ENCODE measurements around the gene SMG1.

SMG1 gene

GRCh38 chr16:18832613-18833012, 93.6 kb downstream of the SMG1 start:
- no peaks in the 10 kb centered on the region for H3K4me1 ChIP-seq (ENCODE audit: control insufficient read depth in 2 of 2, insufficient read depth in 2 of 2, low read length in 2 of 2)
- H3K36me3 ChIP-seq (ENCODE audit: control insufficient read depth in 2 of 2, insufficient read depth in 2 of 2, low read length in 2 of 2) = peaks cover 84 to 90% of the 10 kb centered on the region in 2 donors
- no peak overlapping the region for H3K27ac ChIP-seq (ENCODE audit: low read depth in 2 of 2, low read length in 2 of 2)
- H3K27me3 ChIP-seq (ENCODE audit: control insufficient read depth in 2 of 2, insufficient read depth in 2 of 2, low read length in 2 of 2) = no peaks in the 10 kb centered on the region
- H3K9me3 ChIP-seq (ENCODE audit: control insufficient read depth in 2 of 2, low read length in 2 of 2) = no peaks in the 10 kb centered on the region
- H3K9ac ChIP-seq (ENCODE audit: low read depth in 1 of 2, low read length in 2 of 2) = no peak overlapping the region
- no peak overlapping the region for H3K4me3 ChIP-seq (ENCODE audit: low read length in 2 of 2)

DNA sequence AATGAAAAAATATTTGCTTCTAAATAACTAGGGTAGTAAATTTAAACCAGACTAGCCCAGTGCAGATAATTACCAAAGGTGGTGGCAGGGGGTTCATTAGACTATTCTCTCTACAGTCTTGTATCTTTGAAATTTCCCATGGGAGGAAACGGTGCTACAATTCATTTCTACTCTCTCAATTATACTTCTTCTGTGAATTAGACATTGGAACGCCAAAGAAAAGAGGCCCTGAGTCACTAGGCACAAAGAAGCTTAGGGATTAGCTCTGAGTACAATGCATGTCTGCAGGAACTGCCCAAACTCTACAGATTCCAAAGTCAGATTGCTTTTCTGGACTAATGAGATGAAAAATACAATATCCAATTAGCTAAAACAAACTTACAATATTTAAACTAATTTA, 94.2 kb downstream of the SMG1 start:
- Histone ChIP-seq H3K4me1 (ENCODE audit: control insufficient read depth in 2 of 2, insufficient read depth in 2 of 2, low read length in 2 of 2) (no peaks in the 10 kb centered on the region), H3K27ac (ENCODE audit: low read depth in 2 of 2, low read length in 2 of 2) (no peak overlapping the region), H3K9me3 (ENCODE audit: control insufficient read depth in 2 of 2, low read length in 2 of 2) (no peaks in the 10 kb centered on the region), H3K27me3 (ENCODE audit: control insufficient read depth in 2 of 2, insufficient read depth in 2 of 2, low read length in 2 of 2) (no peaks in the 10 kb centered on the region), H3K36me3 (ENCODE audit: control insufficient read depth in 2 of 2, insufficient read depth in 2 of 2, low read length in 2 of 2) (peaks cover 78 to 84% of the 10 kb centered on the region in 2 donors), H3K4me3 (ENCODE audit: low read length in 2 of 2) (no peak overlapping the region), H3K9ac (ENCODE audit: low read depth in 1 of 2, low read length in 2 of 2) (no peak overlapping the region)

GRCh38 chr16:18829251-18829650, 97.0 kb downstream of the SMG1 start:
- no peak overlapping the region for H3K27ac ChIP-seq (ENCODE audit: low read depth in 2 of 2, low read length in 2 of 2)
- H3K36me3 ChIP-seq (ENCODE audit: control insufficient read depth in 2 of 2, insufficient read depth in 2 of 2, low read length in 2 of 2) = peaks cover 52 to 61% of the 10 kb centered on the region in 2 donors
- no peaks in the 10 kb centered on the region for H3K4me1 ChIP-seq (ENCODE audit: control insufficient read depth in 2 of 2, insufficient read depth in 2 of 2, low read length in 2 of 2)
- H3K9ac ChIP-seq (ENCODE audit: low read depth in 1 of 2, low read length in 2 of 2) = no peak overlapping the region
- H3K27me3 ChIP-seq (ENCODE audit: control insufficient read depth in 2 of 2, insufficient read depth in 2 of 2, low read length in 2 of 2) = no peaks in the 10 kb centered on the region
- H3K9me3 ChIP-seq (ENCODE audit: control insufficient read depth in 2 of 2, low read length in 2 of 2) = no peaks in the 10 kb centered on the region
- no peak overlapping the region for H3K4me3 ChIP-seq (ENCODE audit: low read length in 2 of 2)

DNA sequence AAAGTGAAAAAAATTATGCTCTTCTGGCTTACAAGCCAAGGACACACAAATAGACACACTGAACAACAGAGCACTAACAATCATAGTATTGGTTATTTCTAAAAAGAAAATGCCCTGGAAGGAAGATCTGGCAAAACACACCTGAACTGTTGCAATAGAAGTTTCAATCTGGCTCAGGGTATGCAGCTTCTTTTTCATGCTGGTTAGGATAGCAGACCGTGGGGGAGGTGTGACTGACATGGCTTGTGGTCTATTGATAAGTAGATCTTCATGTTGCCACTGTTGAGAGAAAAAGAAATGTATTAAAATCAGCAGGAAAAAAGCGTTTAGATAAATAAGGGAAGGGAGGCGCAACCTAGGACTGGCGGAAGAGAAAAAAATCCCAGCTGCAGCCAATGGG, 98.3 kb downstream of the SMG1 start:
- no peaks in the 10 kb centered on the region for H3K4me1 ChIP-seq (ENCODE audit: control insufficient read depth in 2 of 2, insufficient read depth in 2 of 2, low read length in 2 of 2)
- peaks cover 41 to 51% of the 10 kb centered on the region in 2 donors for H3K36me3 ChIP-seq (ENCODE audit: control insufficient read depth in 2 of 2, insufficient read depth in 2 of 2, low read length in 2 of 2)
- no peak overlapping the region for H3K27ac ChIP-seq (ENCODE audit: low read depth in 2 of 2, low read length in 2 of 2)

DNA sequence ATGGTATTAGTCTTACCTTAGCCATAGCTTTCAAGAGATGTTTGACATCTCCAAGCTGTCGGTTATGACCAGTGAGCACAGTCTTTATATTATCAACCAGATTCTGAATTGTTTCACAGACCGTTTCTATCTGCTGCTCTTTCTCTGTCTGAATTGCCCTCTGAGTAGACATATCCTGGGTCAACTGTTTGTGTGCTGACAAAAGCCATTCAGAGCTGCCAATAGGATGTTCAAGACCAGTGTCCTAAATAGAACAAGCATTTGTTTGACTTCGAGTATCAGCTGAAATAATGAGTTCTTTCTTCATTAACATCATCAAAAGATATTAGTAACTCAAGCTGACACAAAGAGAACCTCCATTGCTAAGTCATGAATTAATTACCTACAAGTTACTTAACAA, 109.9 kb downstream of the SMG1 start:
- Histone ChIP-seq H3K27me3 (ENCODE audit: control insufficient read depth in 2 of 2, insufficient read depth in 2 of 2, low read length in 2 of 2) (no peaks in the 10 kb centered on the region), H3K36me3 (ENCODE audit: control insufficient read depth in 2 of 2, insufficient read depth in 2 of 2, low read length in 2 of 2) (peaks cover 49 to 57% of the 10 kb centered on the region in 2 donors), H3K4me1 (ENCODE audit: control insufficient read depth in 2 of 2, insufficient read depth in 2 of 2, low read length in 2 of 2) (no peaks in the 10 kb centered on the region), H3K27ac (ENCODE audit: low read depth in 2 of 2, low read length in 2 of 2) (no peak overlapping the region), H3K9me3 (ENCODE audit: control insufficient read depth in 2 of 2, low read length in 2 of 2) (no peaks in the 10 kb centered on the region), H3K4me3 (ENCODE audit: low read length in 2 of 2) (no peak overlapping the region), H3K9ac (ENCODE audit: low read depth in 1 of 2, low read length in 2 of 2) (no peak overlapping the region)

More for the DNA sequence above, 98.3 kb downstream of the SMG1 start:
- no peak overlapping the region for H3K9ac ChIP-seq (ENCODE audit: low read depth in 1 of 2, low read length in 2 of 2)
- H3K4me3 ChIP-seq (ENCODE audit: low read length in 2 of 2) = no peak overlapping the region
- no peaks in the 10 kb centered on the region for H3K9me3 ChIP-seq (ENCODE audit: control insufficient read depth in 2 of 2, low read length in 2 of 2)
- no peaks in the 10 kb centered on the region for H3K27me3 ChIP-seq (ENCODE audit: control insufficient read depth in 2 of 2, insufficient read depth in 2 of 2, low read length in 2 of 2)

DNA sequence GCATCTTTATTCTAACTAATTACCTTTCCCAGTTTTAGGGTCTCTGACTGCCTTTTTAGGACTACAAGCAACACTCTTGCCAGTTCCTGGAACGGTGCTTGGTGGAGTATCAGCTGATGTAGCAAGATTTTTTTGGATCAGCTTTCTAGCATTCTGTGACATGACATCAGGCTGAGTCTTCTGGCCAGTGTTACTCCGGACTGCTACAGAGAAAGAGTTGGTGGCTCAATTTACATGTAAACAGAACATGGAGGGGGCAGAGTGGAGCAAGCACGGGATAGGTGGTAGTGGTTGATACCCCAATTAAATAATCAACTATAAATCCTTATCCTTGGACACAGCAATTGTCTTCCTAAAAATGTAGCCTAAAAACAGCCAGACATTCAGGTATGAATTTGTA, 114.3 kb downstream of the SMG1 start:
- Histone ChIP-seq H3K9me3 (ENCODE audit: control insufficient read depth in 2 of 2, low read length in 2 of 2) (no peaks in the 10 kb centered on the region), H3K27me3 (ENCODE audit: control insufficient read depth in 2 of 2, insufficient read depth in 2 of 2, low read length in 2 of 2) (no peaks in the 10 kb centered on the region), H3K4me3 (ENCODE audit: low read length in 2 of 2) (no peak overlapping the region), H3K9ac (ENCODE audit: low read depth in 1 of 2, low read length in 2 of 2) (no peak overlapping the region), H3K27ac (ENCODE audit: low read depth in 2 of 2, low read length in 2 of 2) (no peak overlapping the region), H3K36me3 (ENCODE audit: control insufficient read depth in 2 of 2, insufficient read depth in 2 of 2, low read length in 2 of 2) (peaks cover 58 to 64% of the 10 kb centered on the region in 2 donors), H3K4me1 (ENCODE audit: control insufficient read depth in 2 of 2, insufficient read depth in 2 of 2, low read length in 2 of 2) (no peaks in the 10 kb centered on the region)

DNA sequence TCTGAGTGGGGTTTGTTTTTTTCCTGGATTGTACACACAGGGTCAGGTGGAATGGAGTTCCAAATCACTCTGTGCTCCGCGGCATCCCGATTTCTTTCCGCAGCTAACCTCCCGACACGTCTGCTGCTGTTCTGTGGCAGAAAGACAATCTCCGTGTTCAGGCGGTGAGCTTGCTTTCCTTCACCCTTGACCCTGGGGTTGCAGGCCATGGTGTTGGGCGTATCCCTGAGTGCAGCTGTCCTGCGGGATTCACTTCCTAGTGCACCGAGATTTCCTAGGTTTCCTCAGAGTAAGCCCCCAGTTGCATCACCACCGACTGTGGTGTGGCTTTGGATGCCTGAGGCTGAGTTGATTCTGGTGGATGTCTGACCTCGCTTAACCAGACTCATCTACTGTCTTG, 117.0 kb downstream of the SMG1 start:
- Histone ChIP-seq H3K27me3 (ENCODE audit: control insufficient read depth in 2 of 2, insufficient read depth in 2 of 2, low read length in 2 of 2) (no peaks in the 10 kb centered on the region), H3K36me3 (ENCODE audit: control insufficient read depth in 2 of 2, insufficient read depth in 2 of 2, low read length in 2 of 2) (peaks cover 44 to 53% of the 10 kb centered on the region in 2 donors), H3K9ac (ENCODE audit: low read depth in 1 of 2, low read length in 2 of 2) (no peak overlapping the region), H3K4me3 (ENCODE audit: low read length in 2 of 2) (no peak overlapping the region), H3K4me1 (ENCODE audit: control insufficient read depth in 2 of 2, insufficient read depth in 2 of 2, low read length in 2 of 2) (no peaks in the 10 kb centered on the region), H3K27ac (ENCODE audit: low read depth in 2 of 2, low read length in 2 of 2) (no peak overlapping the region), H3K9me3 (ENCODE audit: control insufficient read depth in 2 of 2, low read length in 2 of 2) (no peaks in the 10 kb centered on the region)

- no peaks in the 10 kb centered on the region for H3K9me3 ChIP-seq (ENCODE audit: control insufficient read depth in 2 of 2, low read length in 2 of 2)
- peaks cover 23 to 34% of the 10 kb centered on the region in 2 donors for H3K36me3 ChIP-seq (ENCODE audit: control insufficient read depth in 2 of 2, insufficient read depth in 2 of 2, low read length in 2 of 2)
- H3K27ac ChIP-seq (ENCODE audit: low read depth in 2 of 2, low read length in 2 of 2) = no peak overlapping the region
- no peaks in the 10 kb centered on the region for H3K27me3 ChIP-seq (ENCODE audit: control insufficient read depth in 2 of 2, insufficient read depth in 2 of 2, low read length in 2 of 2)
- no peak overlapping the region for H3K9ac ChIP-seq (ENCODE audit: low read depth in 1 of 2, low read length in 2 of 2)
- H3K4me1 ChIP-seq (ENCODE audit: control insufficient read depth in 2 of 2, insufficient read depth in 2 of 2, low read length in 2 of 2) = peaks cover 3 to 8% of the 10 kb centered on the region in 2 donors
- no peak overlapping the region for H3K4me3 ChIP-seq (ENCODE audit: low read length in 2 of 2)
These were observed 120.9 kb downstream of the SMG1 start for GRCh38 chr16:18805257-18805773.

GRCh38 chr16:18804540-18804939, 121.7 kb downstream of the SMG1 start:
- H3K9me3 ChIP-seq (ENCODE audit: control insufficient read depth in 2 of 2, low read length in 2 of 2) = no peaks in the 10 kb centered on the region
- H3K36me3 ChIP-seq (ENCODE audit: control insufficient read depth in 2 of 2, insufficient read depth in 2 of 2, low read length in 2 of 2) = peaks cover 15 to 27% of the 10 kb centered on the region in 2 donors
- H3K9ac ChIP-seq (ENCODE audit: low read depth in 1 of 2, low read length in 2 of 2) = no peak overlapping the region
- H3K27ac ChIP-seq (ENCODE audit: low read depth in 2 of 2, low read length in 2 of 2) = no peak overlapping the region
- no peak overlapping the region for H3K4me3 ChIP-seq (ENCODE audit: low read length in 2 of 2)
- no peaks in the 10 kb centered on the region for H3K27me3 ChIP-seq (ENCODE audit: control insufficient read depth in 2 of 2, insufficient read depth in 2 of 2, low read length in 2 of 2)
- H3K4me1 ChIP-seq (ENCODE audit: control insufficient read depth in 2 of 2, insufficient read depth in 2 of 2, low read length in 2 of 2) = peaks cover 10 to 14% of the 10 kb centered on the region in 2 donors

DNA sequence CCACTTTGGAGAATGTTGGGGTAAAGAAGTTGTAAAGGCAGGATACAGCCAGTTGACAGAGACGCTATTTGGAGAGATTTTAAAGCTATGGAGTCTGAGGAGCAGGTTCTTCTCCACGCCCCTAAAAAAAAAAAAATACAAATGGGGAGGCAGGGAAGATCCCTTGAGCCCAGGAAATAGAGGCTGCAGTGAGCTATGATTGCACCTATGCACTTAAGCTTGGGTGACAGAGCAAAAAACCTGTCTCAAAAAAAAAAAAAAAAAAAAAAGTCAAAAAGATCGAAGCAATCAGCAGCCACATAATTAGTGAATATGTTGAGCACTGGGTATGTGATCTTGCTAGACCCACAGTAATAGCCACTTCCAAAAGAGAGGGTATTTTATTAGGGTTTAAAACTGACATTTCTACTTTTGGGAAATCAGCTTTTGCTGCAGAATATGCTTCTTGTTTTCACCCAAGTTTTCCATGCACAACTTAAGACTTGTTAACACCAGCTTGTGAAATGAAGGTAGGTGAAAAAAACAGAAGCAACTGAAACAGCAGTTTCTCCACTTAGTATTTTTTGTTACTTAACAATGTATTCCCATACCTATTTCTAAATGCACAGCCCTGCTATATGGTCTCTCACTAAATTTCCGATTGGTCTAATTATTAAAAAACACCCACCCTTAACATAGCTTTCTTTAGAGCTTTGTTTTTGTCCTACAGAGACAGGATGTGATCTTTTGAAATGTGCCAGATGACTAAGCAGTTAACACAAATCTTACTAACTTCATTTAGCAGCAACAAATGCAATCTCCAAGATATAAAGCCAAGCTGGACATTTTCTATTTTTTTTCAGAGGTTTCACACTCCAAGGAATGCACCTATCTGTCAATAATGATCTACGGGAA, 122.4 kb downstream of the SMG1 start:
- Histone ChIP-seq H3K36me3 (ENCODE audit: control insufficient read depth in 2 of 2, insufficient read depth in 2 of 2, low read length in 2 of 2) (peaks cover 8 to 20% of the 10 kb centered on the region in 2 donors), H3K27ac (ENCODE audit: low read depth in 2 of 2, low read length in 2 of 2) (no peak overlapping the region), H3K27me3 (ENCODE audit: control insufficient read depth in 2 of 2, insufficient read depth in 2 of 2, low read length in 2 of 2) (no peaks in the 10 kb centered on the region), H3K9me3 (ENCODE audit: control insufficient read depth in 2 of 2, low read length in 2 of 2) (no peaks in the 10 kb centered on the region), H3K9ac (ENCODE audit: low read depth in 1 of 2, low read length in 2 of 2) (no peak overlapping the region), H3K4me3 (ENCODE audit: low read length in 2 of 2) (no peak overlapping the region), H3K4me1 (ENCODE audit: control insufficient read depth in 2 of 2, insufficient read depth in 2 of 2, low read length in 2 of 2) (peaks cover 12 to 14% of the 10 kb centered on the region in 2 donors)

Data from mucosa of rectum (tissue), 2 donors.